H9 (cell line): ENCODE measurements around the gene TRAP1. TPM values are rescaled to one million over a fixed set of nuclear protein-coding genes. Genes with fewer than 3 reads are reported as not detected.

Source experiments
- DNase-seq: peaks from one replicate; pipeline ENCODE4 v3.0.0-alpha.2; 2017
- H2AFZ ChIP-seq: one replicate; pipeline ENCODE4 v1.6.1; 2013; ENCODE audit warnings: mild to moderate bottlenecking, low read length, control low read depth, moderate library complexity
- H2AK5ac ChIP-seq: 2 replicates; pipeline ENCODE4 v1.6.1; 2013; ENCODE audit warnings: low read length, control low read depth, mixed read lengths; ENCODE audit not compliant: insufficient read length
- H2BK120ac ChIP-seq: one replicate; pipeline ENCODE4 v1.6.1; 2013; ENCODE audit warnings: low read depth, mild to moderate bottlenecking, low read length, control low read depth, inconsistent platforms; ENCODE audit not compliant: poor library complexity, severe bottlenecking
- H2BK12ac ChIP-seq: 2 replicates; pipeline ENCODE4 v1.6.1; 2013; ENCODE audit warnings: low read length, control low read depth, mixed read lengths, low read depth; ENCODE audit not compliant: insufficient read length
- H2BK15ac ChIP-seq: 2 replicates; pipeline ENCODE4 v1.6.1; 2013; ENCODE audit warnings: low read depth, low read length, control low read depth
- H2BK20ac ChIP-seq: one replicate; pipeline ENCODE4 v1.6.1; 2013; ENCODE audit warnings: low read depth, mild to moderate bottlenecking, low read length, control low read depth, inconsistent platforms; ENCODE audit not compliant: poor library complexity, severe bottlenecking
- H2BK5ac ChIP-seq: 2 replicates; pipeline ENCODE4 v1.6.1; 2013; ENCODE audit warnings: low read length, control low read depth, mixed read lengths; ENCODE audit not compliant: insufficient read length
- H3K14ac ChIP-seq: 2 replicates; pipeline ENCODE4 v1.6.1; 2013; ENCODE audit warnings: low read length, control low read depth; ENCODE audit not compliant: insufficient read depth
- H3K18ac ChIP-seq: 2 replicates; pipeline ENCODE4 v1.6.1; 2013; ENCODE audit warnings: low read depth, mild to moderate bottlenecking, mixed read lengths, low read length, control low read depth; ENCODE audit not compliant: insufficient read length
- H3K23ac ChIP-seq: 2 replicates; pipeline ENCODE4 v1.6.1; 2013; ENCODE audit warnings: low read length, control low read depth, mixed read lengths, low read depth; ENCODE audit not compliant: insufficient read length
- H3K23me2 ChIP-seq: 2 replicates; pipeline ENCODE4 v1.6.1; 2013; ENCODE audit warnings: low read depth, mild to moderate bottlenecking, mixed read lengths, low read length, control low read depth; ENCODE audit not compliant: insufficient read length, poor library complexity, severe bottlenecking
- H3K27ac ChIP-seq: 2 replicates; pipeline ENCODE4 v1.5.1; 2013; ENCODE audit warnings: low read length, control low read depth, mixed read lengths, low read depth; ENCODE audit not compliant: insufficient read length
- H3K27me3 ChIP-seq: 2 replicates; pipeline ENCODE4 v1.6.1; 2013; ENCODE audit warnings: low read length, control low read depth, inconsistent platforms; ENCODE audit not compliant: insufficient read depth
- H3K4ac ChIP-seq: 2 replicates; pipeline ENCODE4 v1.6.1; 2013; ENCODE audit warnings: low read depth, mild to moderate bottlenecking, control low read depth, inconsistent platforms, low read length, moderate library complexity
- H3K4me1 ChIP-seq: 2 replicates; pipeline ENCODE4 v1.6.1; 2013; ENCODE audit warnings: low read length, control low read depth, inconsistent platforms; ENCODE audit not compliant: insufficient read depth
- H3K4me2 ChIP-seq: 2 replicates; pipeline ENCODE4 v1.6.1; 2013; ENCODE audit warnings: low read length, control low read depth, mixed read lengths; ENCODE audit not compliant: insufficient read length, insufficient read depth
- H3K56ac ChIP-seq: 2 replicates; pipeline ENCODE4 v1.6.1; 2013; ENCODE audit warnings: low read depth, mild to moderate bottlenecking, mixed read lengths, low read length, control low read depth; ENCODE audit not compliant: insufficient read length
- H3K79me1 ChIP-seq: 2 replicates; pipeline ENCODE4 v1.6.1; 2013; ENCODE audit warnings: low read depth, mild to moderate bottlenecking, moderate library complexity, low read length, control low read depth, inconsistent platforms; ENCODE audit not compliant: insufficient read depth, poor library complexity, severe bottlenecking
- H3K79me2 ChIP-seq: 2 replicates; pipeline ENCODE4 v1.6.1; 2013; ENCODE audit warnings: low read length, control low read depth, inconsistent platforms; ENCODE audit not compliant: insufficient read depth
- H3K9ac ChIP-seq: 2 replicates; pipeline ENCODE4 v1.6.1; 2013; ENCODE audit warnings: low read length, control low read depth, mixed read lengths; ENCODE audit not compliant: insufficient read length; ENCODE audit errors: extremely low read depth
- H3K9me3 ChIP-seq: one replicate; pipeline ENCODE4 v1.6.1; 2013; ENCODE audit warnings: low read depth, low read length, inconsistent platforms; ENCODE audit not compliant: control insufficient read depth
- H3T11ph ChIP-seq: one replicate; pipeline ENCODE4 v1.6.1; 2013; ENCODE audit warnings: mild to moderate bottlenecking, low read length, control low read depth, inconsistent platforms
- H4K20me1 ChIP-seq: one replicate; pipeline ENCODE4 v1.6.1; 2013; ENCODE audit not compliant: control insufficient read depth, insufficient read length, insufficient read depth
- H4K5ac ChIP-seq: 2 replicates; pipeline ENCODE4 v1.6.1; 2013; ENCODE audit warnings: low read depth, mild to moderate bottlenecking, mixed read lengths, low read length, control low read depth; ENCODE audit not compliant: insufficient read length
- H4K8ac ChIP-seq: replicated peaks from 2 replicates; pipeline ENCODE4 v1.6.1; 2013; ENCODE audit warnings: low read length, control low read depth, mixed read lengths, low read depth; ENCODE audit not compliant: insufficient read length
- H4K91ac ChIP-seq: 2 replicates; pipeline ENCODE4 v1.6.1; 2013; ENCODE audit warnings: low read depth, mild to moderate bottlenecking, moderate library complexity, mixed read lengths, low read length, control low read depth; ENCODE audit not compliant: insufficient read length
- H3K27ac Mint-ChIP-seq, 3 experiments: 2 replicates in 2 of 3; 3 replicates in 1 of 3; pipeline ENCODE4 v1.8.0; 2020 to 2021; ENCODE audit warnings: mixed read lengths in 3 of 3, mild to moderate bottlenecking in 1 of 3, moderate library complexity in 1 of 3
- H3K27me3 Mint-ChIP-seq: 2 replicates; pipeline ENCODE4 v1.8.0; 2021; ENCODE audit warnings: low read depth, mild to moderate bottlenecking, moderate library complexity, mixed read lengths
- H3K36me3 Mint-ChIP-seq, 3 experiments: 2 replicates in 2 of 3; 3 replicates in 1 of 3; pipeline ENCODE4 v1.8.0; 2020 to 2021; ENCODE audit warnings: low read depth in 3 of 3, mixed read lengths in 3 of 3; ENCODE audit not compliant: insufficient read depth in 1 of 3
- H3K4me1 Mint-ChIP-seq, 2 experiments: 2 replicates each; pipeline ENCODE4 v1.8.0; 2020; ENCODE audit warnings: mixed read lengths in 2 of 2
- H3K4me3 Mint-ChIP-seq, 2 experiments: 2 replicates in 1 of 2; 3 replicates in 1 of 2; pipeline ENCODE4 v1.8.0; 2020 to 2021; ENCODE audit warnings: mild to moderate bottlenecking in 2 of 2, mixed read lengths in 2 of 2, moderate library complexity in 1 of 2
- H3K9me3 Mint-ChIP-seq, 2 experiments: 2 replicates in 1 of 2; 3 replicates in 1 of 2; pipeline ENCODE4 v1.8.0; 2020; ENCODE audit warnings: mild to moderate bottlenecking in 2 of 2, mixed read lengths in 2 of 2, moderate library complexity in 1 of 2
- WGBS: extraction: QIAGEN DNeasy Blood & Tissue Kit; methylation state at CpG from one replicate; pipeline ENCODE4 v1.1.7; 2013; ENCODE audit warnings: missing lambda C conversion rate, low lambda C conversion rate, mixed read lengths; ENCODE audit not compliant: insufficient read length; ENCODE audit errors: extremely low coverage; 5-methylcytosine and 5-hydroxymethylcytosine counted together
- total RNA-seq: library from RNA; stranded (reverse); gene quantifications from 2 replicates; pipeline ENCODE4 v1.2.1, GENCODE V29; 2021
- TF ChIP-seq, protein P1 (sequence below): fragments of 200-600 bp; sonication (generic); conservative IDR thresholded peaks from 3 replicates; pipeline ENCODE4 v1.8.0; 2021; ENCODE audit warnings: antibody characterized with exemption, mild to moderate bottlenecking

TRAP1 gene
- total RNA-seq, 1 experiment from 2014 or later: 211 TPM

DNA sequence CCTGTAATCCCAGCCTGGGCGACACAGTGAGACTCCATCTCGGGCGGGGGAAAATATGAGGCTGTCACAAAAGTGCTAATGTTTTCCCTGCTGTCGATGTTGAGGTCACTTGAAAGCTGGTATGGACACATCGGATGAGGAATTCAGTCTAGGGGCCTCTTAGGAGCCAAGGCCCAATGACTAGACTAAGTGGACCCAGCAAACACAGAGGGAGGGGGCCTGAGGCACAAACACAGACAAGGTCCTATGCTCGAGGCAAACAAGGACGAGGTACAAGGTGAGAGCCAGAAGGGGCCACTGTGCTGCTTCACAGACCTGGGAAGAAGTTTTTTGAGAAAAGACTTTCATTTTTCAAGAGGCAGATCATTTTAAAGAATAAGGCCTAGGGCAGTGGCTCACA, 15.2 kb downstream of the TRAP1 start:
- Histone ChIP-seq H3K9ac (no peak overlapping the region), H2BK12ac (no peak overlapping the region), H3K23me2 (no peaks in the 10 kb centered on the region), H2BK15ac (no peak overlapping the region), H4K20me1 (no peaks in the 10 kb centered on the region), H3K4me2 (no peak overlapping the region), H4K8ac (no peak overlapping the region), H4K5ac (no peak overlapping the region), H3T11ph (no peak overlapping the region), H2BK120ac (no peak overlapping the region), H2AK5ac (no peak overlapping the region), H3K4ac (no peak overlapping the region), H4K91ac (no peak overlapping the region), H3K27me3 (no peaks in the 10 kb centered on the region), H3K56ac (no peak overlapping the region), H3K18ac (no peak overlapping the region), H3K27ac (no peak overlapping the region), H3K23ac (no peak overlapping the region), H3K4me1 (no peaks in the 10 kb centered on the region), H3K14ac (no peak overlapping the region), H2AFZ (no peak overlapping the region), H2BK20ac (no peak overlapping the region), H2BK5ac (no peak overlapping the region), H3K79me1 (peaks cover 3% of the 10 kb centered on the region), H3K9me3 (no peaks in the 10 kb centered on the region), H3K79me2 (peaks cover 3% of the 10 kb centered on the region; the same call in 1 of the 2 replicates)
- TF ChIP-seq, protein P1, sequence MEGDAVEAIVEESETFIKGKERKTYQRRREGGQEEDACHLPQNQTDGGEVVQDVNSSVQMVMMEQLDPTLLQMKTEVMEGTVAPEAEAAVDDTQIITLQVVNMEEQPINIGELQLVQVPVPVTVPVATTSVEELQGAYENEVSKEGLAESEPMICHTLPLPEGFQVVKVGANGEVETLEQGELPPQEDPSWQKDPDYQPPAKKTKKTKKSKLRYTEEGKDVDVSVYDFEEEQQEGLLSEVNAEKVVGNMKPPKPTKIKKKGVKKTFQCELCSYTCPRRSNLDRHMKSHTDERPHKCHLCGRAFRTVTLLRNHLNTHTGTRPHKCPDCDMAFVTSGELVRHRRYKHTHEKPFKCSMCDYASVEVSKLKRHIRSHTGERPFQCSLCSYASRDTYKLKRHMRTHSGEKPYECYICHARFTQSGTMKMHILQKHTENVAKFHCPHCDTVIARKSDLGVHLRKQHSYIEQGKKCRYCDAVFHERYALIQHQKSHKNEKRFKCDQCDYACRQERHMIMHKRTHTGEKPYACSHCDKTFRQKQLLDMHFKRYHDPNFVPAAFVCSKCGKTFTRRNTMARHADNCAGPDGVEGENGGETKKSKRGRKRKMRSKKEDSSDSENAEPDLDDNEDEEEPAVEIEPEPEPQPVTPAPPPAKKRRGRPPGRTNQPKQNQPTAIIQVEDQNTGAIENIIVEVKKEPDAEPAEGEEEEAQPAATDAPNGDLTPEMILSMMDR: no peak
- H3K27ac Mint-ChIP-seq: peak overlapping the region in 2 of 3 experiments; percentile 35 to 42; a peak in 2 of 7 replicates
- no peaks in the 10 kb centered on the region for H3K4me1 Mint-ChIP-seq
- H3K36me3 Mint-ChIP-seq: peaks cover 4 to 27% (median 26%) of the 10 kb centered on the region in 3 experiments; a peak in 5 of 7 replicates
- WGBS: no CpG with 5 or more reads among the region's 7 CpGs
- H3K4me3 Mint-ChIP-seq: no peak overlapping the region
- DNase-seq: no peak
- H3K27me3 Mint-ChIP-seq: no peaks in the 10 kb centered on the region
- no peaks in the 10 kb centered on the region for H3K9me3 Mint-ChIP-seq
